Measurements from ENCODE around the gene CAMK1D.

Gene CAMK1D

DNA sequence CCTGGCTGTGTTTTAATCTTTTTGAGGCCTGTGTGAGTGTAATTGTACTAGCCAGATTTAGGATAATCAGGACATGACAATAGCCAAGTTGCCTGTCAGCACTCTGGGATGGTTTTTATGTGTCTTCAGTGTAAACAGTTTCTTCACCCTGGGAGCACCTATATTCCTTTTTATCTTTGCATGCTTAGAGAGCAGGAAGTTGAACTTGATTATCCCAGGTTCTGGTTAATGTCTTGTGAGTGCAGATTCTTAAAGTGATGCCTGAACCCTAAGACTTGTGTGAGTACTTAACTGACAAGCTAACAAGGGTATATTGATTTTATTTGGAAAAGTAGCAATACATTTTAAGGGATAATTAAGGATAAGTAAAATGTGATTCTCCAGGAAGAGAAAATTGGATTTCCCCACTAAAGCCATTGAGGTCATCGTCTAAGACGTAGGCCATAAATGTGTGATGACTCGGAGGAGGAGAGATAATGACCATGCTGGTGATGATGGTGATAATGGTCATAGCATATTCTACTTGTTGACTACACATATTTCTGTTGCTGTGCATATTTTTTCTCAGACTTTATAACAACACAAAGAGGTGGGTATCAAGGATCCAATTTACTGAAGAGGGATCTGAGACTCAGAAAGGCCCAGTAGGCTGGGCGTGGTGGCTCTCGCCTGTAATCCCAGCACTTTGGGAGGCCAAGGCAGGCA is 234.7 kb downstream of the CAMK1D start:
- TF ChIP-seq GATA3 (IDR thresholded peaks at IDR 0.05; ENCODE audit: low read depth, low read length) (no peak), GATA2 (IDR thresholded peaks at IDR 0.05; ENCODE audit: low read depth, low read length) (no peak)

DNA sequence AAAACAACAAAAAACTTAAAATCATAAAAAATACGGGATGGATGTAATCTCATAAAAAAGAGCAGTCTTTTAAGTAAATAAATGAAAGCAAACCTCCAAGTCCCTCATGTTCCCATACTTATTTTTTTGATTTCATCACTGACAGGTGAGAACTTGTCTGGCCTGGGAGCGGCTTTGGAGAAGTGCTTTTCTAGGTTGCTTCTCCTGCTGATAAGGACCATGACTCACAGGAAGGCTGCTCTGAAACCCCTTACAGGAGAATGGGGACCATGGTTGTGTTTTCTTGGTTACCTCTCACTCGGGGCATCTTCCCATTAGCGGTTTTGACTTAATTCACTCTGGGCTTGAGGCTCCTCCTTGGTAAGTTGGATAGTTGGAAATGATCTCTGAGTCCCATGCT is 237.4 kb downstream of the CAMK1D start:
- TF ChIP-seq GATA3 (IDR thresholded peaks at IDR 0.05; ENCODE audit: low read depth, low read length) (no peak), GATA2 (IDR thresholded peaks at IDR 0.05; ENCODE audit: low read depth, low read length) (no peak)

DNA sequence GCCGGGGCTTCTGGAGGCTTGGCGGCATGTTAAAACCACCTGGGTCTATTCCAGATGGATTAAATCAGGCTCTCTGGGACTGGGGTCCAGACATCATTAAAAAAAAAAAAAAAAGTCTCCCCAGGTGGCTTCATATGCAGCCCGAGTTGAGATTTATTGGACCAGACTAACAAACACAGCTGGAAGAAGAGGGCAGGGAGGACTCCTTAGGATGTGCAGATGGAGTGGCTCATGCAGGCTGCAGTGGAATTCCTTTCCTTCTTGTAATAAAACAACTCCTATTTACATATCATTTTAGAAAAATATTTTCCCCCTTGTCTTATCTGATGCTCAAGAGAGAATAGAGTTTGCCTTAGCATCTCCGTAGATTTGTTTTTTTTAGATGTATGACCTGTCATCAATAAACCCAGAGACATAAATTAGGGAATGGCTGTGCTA is 238.1 kb downstream of the CAMK1D start:
- TF ChIP-seq GATA3 (IDR thresholded peaks at IDR 0.05; ENCODE audit: low read depth, low read length) (no peak), GATA2 (IDR thresholded peaks at IDR 0.05; ENCODE audit: low read depth, low read length) (no peak)

DNA sequence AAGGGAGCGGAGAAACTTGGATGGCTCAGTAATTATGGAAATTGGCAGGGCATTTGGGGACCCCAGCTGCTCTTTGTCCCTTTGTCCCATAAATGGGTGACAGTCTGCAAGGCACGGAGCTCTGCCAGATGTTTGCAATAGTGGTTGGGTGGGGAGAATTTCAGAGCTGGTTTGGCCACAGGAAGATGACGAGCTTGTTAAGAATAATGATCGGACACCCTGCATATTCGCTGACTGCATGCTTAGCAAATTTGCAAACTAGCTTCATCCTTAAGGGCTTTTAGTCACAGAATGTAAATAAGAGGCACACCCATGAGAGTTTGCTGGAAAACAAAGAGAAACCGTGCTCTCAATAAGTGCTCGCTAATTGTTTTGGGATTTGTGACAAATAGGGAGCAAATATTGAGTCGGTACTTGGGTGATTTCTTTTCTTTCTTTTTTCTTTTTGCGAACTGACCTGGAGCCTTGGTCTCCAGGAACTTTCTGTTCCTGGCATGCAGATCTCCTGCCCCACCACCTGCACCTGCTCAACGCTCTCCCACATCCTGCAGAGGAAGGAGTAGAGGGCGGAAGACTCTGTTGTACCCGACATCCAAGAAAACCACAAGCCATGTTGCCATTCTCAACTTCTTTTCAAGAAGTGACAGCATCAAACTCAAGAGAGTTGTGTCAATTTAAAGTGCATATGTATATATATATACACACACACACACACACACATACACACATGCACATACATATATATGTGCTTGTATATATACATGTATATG is 238.9 kb downstream of the CAMK1D start:
- TF ChIP-seq GATA3 (IDR thresholded peaks at IDR 0.05; ENCODE audit: low read depth, low read length) (no peak), GATA2 (IDR thresholded peaks at IDR 0.05; ENCODE audit: low read depth, low read length) (no peak)

DNA sequence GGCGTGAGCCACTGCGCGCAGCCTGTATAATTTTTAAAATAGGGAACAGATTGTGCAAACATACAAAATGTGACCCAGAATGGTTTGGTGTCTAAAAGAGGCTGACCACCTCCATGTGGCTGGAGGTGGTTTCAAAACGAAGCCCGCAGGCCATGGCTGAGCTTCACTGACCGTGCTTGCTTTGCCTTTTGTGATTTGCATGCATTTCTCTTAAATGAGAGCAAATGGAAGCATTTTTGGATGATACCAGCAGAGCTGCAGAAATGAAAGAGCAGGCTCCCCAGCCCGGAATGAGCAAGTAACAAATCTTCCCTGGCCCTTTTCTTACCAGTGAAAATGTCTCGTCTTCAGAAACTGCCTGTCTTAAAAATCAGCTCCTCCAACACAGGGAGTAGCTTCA is 239.9 kb downstream of the CAMK1D start:
- no peak for TF ChIP-seq GATA3 (IDR thresholded peaks at IDR 0.05; ENCODE audit: low read depth, low read length)

DNA sequence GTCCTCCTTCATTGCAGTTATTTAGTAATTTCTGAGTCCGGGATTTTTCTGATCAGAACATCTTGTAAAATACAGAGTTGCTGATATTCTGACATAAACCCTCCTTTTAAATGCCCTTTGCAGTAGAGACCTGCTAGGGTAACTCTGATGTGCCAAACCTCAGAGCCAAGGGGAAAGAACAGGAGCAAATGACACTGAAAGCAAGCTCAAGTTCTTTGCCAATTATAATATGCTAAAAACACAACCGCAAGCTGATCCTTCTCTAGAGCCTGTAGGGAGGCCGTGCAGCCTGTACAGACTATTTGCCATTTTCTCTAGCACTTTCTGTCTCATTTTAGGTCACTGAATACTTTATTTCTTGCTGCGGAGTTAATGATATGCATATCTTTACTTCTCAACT is 240.4 kb downstream of the CAMK1D start:
- TF ChIP-seq GATA2 (IDR thresholded peaks at IDR 0.05; ENCODE audit: low read depth, low read length): no peak
- no peak for TF ChIP-seq GATA3 (IDR thresholded peaks at IDR 0.05; ENCODE audit: low read depth, low read length)

DNA sequence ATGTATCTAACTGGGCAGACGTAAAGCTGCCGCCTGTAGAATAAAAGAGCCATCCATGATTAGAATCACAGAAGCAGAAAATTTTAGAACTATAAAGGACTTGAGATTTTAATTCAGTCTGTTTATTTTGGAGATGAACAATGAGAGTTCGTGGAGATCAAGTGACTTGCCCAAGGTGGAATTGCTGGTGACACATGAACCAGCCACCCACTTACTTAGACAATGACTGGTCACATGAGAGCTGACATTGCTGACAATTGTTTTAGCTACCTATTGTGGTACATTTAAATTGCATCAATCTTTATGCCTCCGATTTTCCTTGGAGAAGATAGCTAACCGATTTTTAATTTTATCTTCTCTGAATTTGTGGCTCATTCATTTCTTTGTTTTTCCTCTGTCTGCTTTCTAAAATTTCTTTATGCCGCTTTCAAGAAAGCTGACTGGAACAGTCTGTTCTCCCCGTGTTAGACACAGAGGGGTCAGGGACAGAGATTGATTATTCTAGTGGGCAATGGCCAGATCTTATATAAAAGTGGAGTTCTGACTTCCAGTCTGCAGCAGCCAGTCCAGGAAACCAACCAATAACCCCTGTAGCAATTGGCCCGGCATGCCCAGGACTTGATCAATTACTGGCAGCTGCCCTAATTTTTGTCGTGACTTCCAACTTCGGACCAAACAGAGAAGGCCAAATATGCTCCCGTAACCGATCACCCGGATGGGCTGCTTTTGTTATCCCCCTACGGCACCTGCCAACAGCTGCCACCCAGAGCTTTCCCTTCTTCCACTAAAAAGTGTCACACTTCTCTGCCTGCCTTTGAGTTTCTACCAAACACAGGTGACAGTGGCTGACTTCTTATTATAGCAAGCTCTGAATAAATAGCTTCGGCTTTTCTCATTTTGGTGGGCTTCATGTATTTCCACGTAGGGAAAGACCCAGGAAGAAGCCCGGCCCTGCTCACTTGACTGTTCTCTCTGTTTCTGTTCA is 241.6 kb downstream of the CAMK1D start:
- TF ChIP-seq GATA3 (IDR thresholded peaks at IDR 0.05; ENCODE audit: low read depth, low read length): no peak
- no peak for TF ChIP-seq GATA2 (IDR thresholded peaks at IDR 0.05; ENCODE audit: low read depth, low read length)

DNA sequence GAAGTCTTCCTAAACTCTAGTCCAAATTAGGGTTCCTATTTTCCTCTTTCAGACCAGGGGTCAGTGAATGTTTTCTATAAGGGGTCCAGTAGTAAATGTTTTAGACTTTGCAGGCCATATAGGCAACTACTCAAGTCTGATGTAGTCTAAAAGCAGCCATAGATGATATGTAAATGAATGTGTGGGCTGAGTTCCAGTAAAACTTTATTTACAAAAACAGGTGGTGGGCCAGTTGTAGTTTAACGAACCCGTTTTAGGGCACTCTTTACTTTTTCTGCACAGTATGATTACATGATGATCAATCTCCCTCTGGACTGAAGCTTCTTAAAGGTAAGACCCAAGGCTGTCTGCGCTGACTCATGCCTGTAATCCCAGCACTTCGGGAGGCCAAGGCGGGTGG is 243.6 kb downstream of the CAMK1D start:
- TF ChIP-seq GATA3 (IDR thresholded peaks at IDR 0.05; ENCODE audit: low read depth, low read length) (no peak), GATA2 (IDR thresholded peaks at IDR 0.05; ENCODE audit: low read depth, low read length) (no peak)

DNA sequence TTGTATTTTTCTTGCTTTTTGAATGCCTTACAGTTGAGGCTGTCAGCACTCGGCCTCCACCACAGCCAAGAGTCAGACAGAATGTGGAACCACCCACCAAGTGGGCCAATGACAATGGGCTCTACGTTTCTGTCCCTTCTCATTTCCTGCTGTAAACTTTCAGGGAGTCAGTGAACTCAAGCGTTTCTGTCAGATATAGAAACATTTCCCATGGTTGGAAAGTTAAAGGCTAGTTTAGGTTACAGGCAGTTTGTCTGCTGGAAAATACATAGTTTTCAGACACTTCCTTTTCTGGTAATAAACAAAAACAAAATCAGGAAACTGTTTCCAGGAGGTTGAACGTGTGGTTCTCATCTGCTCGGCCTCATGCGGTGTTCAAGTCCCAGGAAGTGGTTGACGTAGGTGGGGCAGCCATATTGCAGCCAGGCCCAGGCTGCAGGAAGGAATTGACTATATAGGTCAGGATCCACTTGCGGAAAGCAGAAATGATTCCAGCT is 245.1 kb downstream of the CAMK1D start:
- TF ChIP-seq GATA2 (IDR thresholded peaks at IDR 0.05; ENCODE audit: low read depth, low read length): no peak
- TF ChIP-seq GATA3 (IDR thresholded peaks at IDR 0.05; ENCODE audit: low read depth, low read length): no peak

DNA sequence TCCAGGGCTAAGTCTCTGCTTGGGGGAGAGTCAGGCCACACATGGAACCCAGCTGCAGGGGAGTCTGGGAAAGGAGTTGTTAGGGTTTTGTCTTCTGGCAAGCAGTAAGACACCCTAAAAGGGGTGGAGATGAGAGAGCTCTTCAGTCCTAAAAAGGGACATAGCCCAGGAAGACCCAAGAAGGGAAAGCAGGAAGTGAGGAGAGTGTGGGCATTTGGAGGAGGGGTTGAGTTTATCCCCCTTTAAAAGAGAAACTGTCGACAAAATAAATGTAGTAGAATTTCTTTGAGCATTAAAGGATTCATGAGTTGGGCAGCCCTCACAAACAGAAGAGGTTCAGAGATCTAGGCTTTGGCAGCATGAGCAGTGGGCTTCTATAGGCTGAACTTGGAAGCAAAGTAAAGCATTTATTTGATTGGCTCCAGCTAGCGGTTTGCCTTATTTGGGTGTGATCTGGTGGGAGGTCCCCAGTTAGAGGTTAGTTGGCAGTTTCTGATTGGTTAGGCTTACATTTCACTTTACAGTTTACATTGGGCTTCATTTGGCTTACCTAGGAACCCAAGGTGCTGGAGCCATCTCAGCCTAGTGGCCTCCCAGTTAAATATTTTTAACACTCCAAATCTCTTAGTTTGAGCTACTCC is 246.7 kb downstream of the CAMK1D start:
- TF ChIP-seq GATA3 (IDR thresholded peaks at IDR 0.05; ENCODE audit: low read depth, low read length): no peak
- no peak for TF ChIP-seq GATA2 (IDR thresholded peaks at IDR 0.05; ENCODE audit: low read depth, low read length)

DNA sequence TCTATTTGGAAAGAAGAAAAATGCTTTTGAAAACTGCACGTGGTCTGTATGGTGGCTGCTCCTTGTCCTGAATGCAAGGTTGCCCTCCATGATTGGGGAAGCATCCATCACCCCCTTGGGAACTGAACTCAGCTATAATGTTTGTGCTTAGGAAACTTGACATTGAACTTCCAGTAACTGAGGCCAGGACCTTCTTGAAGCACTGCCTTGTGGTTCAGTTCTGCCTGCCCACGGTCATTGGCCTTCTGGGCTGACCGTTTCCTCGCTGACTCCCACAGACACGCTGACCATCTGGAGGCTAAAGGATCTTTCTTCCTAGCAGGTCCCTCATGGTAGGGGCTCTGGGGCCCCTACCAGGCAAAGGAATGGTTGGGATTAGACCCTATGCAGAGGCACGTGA is 247.8 kb downstream of the CAMK1D start:
- TF ChIP-seq GATA2 (IDR thresholded peaks at IDR 0.05; ENCODE audit: low read depth, low read length): no peak
- TF ChIP-seq GATA3 (IDR thresholded peaks at IDR 0.05; ENCODE audit: low read depth, low read length): no peak

DNA sequence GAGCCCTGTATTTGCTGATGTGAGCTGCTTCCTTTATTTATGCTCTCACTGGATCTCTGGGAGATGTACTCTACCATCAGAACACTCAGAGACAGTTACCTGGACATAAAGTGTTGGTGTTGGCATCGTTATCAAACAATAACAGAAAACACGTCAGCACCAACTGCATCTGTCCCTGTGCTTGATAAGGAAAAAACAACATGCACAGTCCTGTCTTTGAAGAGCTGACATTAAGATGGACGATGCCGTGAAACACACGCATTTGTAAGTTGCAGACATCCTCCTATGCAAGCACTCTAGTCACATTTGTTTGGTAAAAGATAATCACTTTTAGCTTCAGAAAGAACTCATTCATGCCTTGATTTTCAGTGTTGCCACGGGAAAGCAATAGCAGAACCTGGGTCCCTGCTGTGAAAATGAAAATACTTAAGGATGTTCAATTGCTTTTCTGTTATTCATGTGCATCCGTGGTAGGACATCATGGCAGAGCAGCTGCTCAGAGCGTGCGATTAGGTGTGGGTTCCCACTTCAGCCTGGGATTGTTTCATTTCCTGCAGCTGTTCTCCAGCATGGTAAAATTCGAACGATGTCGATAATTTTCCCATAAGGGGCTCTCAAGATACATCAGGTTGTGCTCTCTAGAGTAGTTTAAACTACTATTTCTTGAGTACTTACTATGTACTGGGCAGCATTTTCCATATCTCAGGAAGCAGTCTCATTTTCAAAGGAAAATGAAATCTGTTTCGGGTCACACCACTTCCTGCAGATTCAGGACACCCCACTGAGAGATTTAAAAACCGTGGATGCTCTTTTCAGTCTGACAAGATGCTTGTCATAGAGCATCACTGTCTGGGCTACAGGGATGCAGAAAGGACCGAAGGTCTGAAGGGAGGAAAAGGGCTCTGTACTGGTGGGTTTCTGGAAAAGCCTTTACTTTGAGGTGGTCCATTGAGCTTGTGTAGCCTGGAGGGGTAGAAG is 248.7 kb downstream of the CAMK1D start:
- no peak for TF ChIP-seq GATA3 (IDR thresholded peaks at IDR 0.05; ENCODE audit: low read depth, low read length)
- TF ChIP-seq GATA2 (IDR thresholded peaks at IDR 0.05; ENCODE audit: low read depth, low read length): no peak
